Cardiac fibroblast (primary cell): ENCODE results near the gene LYAR.
"Not testable (repeated sequence)": the region's sequence is repeated elsewhere in the genome, so short reads cannot be mapped to it uniquely, and the experiment has no call there.

Source experiments
- DNase-seq, 2 donors: peaks; one replicate each; pipeline versions ENCODE4 v3.0.0 to v3.0.0-alpha.2; 2010; ENCODE audit warnings: low read depth in 2 of 2
- H3K4me3 ChIP-seq, 2 donors: replicated peaks in 1 of 2; 1 replicate in 1 of 2; 2 replicates in 1 of 2; pipeline ENCODE4 v1.5.1; 2011; ENCODE audit warnings: low read depth in 2 of 2, low read length in 2 of 2, mild to moderate bottlenecking in 2 of 2, moderate library complexity in 1 of 2
- TF ChIP-seq, protein P1 (sequence below): IDR thresholded peaks from one replicate; pipeline ENCODE4 v1.5.1; 2011; ENCODE audit warnings: low read depth, mild to moderate bottlenecking, low read length, inconsistent platforms

Gene LYAR

DNA sequence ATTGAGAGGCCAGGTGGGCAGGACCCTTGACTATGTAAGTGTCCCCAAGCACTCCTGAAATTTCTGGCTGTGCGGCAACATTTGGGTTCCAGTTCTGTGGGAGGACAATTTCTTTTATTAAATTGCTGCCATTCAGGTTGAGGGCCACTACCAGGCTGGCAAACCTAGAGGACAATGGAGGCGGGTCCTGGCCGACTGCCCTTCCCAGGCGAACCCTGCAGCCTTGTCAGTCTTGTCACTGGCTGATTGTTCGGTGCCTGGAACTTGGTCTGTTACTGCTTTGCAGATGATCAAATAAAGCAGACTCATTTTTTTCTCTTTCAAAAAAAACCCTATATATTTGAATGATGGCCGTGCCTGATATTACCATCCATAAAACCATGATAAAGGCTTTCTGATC, 35.3 kb downstream of the LYAR start:
- no peak for DNase-seq
- H3K4me3 ChIP-seq, result no peak overlapping the region
- TF ChIP-seq, protein P1, sequence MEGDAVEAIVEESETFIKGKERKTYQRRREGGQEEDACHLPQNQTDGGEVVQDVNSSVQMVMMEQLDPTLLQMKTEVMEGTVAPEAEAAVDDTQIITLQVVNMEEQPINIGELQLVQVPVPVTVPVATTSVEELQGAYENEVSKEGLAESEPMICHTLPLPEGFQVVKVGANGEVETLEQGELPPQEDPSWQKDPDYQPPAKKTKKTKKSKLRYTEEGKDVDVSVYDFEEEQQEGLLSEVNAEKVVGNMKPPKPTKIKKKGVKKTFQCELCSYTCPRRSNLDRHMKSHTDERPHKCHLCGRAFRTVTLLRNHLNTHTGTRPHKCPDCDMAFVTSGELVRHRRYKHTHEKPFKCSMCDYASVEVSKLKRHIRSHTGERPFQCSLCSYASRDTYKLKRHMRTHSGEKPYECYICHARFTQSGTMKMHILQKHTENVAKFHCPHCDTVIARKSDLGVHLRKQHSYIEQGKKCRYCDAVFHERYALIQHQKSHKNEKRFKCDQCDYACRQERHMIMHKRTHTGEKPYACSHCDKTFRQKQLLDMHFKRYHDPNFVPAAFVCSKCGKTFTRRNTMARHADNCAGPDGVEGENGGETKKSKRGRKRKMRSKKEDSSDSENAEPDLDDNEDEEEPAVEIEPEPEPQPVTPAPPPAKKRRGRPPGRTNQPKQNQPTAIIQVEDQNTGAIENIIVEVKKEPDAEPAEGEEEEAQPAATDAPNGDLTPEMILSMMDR, result no peak

DNA sequence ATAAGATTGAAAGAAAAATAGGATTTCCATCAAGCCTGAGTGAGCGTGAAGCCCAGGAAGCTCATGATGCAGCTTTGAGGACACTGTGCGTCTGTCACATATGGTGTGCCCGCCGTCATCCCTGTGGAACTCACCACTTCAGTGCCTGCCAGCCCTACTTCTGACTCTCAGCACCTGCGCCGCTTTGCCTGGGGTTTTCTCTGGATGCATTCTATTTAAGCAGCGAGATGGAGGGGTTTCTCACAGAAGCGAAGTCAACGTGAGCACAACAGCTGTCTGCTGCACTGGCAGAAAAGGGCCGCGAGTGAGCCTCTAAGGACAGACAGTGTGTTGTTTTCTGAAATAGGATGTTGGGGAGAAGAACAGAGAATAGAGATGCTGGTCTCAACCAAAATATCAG, 35.8 kb downstream of the LYAR start:
- H3K4me3 ChIP-seq, result no peak overlapping the region
- TF ChIP-seq, protein P1, result no peak

DNA sequence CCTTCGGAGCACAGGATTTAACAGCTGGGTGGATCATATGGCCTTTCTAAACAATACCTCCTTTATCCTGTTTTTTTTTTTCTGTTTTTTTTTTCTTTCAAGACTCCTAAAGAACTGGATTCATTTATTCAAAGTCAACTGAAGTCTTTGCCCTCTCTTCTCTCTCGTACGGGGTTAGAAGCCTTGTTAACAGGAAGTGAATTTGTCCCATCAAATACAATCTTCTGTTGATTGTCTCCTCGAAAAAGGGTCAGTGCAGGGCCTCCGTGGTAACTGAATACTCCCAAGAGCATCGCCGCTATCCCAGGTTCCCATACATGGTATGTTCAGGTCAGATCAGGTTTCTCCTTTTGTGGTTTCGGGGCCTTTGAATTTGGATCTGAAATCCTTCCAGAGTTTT, 40.1 kb downstream of the LYAR start:
- no peak overlapping the region for H3K4me3 ChIP-seq
- TF ChIP-seq, protein P1, result no peak
- no peak for DNase-seq

More for the DNA sequence above, 35.8 kb downstream of the LYAR start:
- no peak for DNase-seq

DNA sequence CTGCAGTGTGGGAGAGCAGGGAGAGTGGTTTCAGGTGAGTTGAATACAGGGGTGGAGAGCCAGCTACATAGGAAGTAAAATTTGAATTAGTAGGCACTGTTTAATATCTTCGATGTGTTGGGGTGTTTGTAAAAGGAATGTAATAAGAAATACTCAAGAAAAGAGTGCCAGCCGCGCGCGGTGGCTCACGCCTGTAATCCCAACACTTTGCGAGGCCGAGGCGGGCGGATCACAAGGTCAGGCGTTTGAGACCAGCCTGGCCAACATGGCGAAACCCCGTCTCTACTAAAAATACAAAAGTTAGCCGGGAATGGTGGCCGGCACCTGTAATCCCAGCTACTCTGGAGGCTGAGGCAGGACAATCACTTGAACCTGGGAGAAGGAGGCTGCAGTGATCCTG, 40.6 kb downstream of the LYAR start:
- DNase-seq, H3K4me3 ChIP-seq: not testable (repeated sequence)

DNA sequence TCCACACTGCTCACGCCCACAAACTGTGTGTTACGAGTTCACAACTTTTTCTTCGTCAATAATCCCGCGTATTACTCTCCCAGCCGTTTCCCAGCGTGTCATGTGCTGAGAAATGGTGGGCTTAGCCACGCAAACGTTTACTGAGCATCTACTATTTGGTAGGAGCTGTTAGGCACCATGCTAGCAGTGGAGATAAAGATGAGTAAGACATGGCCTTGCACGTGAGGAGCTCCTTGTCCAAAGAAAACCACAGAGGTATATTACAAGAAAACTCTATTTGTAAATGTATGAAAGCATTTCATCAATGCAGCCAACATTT, 41.1 kb downstream of the LYAR start:
- DNase-seq, result peak in 1 of 2 donors; percentile 31
- TF ChIP-seq, protein P1, result no peak

DNA sequence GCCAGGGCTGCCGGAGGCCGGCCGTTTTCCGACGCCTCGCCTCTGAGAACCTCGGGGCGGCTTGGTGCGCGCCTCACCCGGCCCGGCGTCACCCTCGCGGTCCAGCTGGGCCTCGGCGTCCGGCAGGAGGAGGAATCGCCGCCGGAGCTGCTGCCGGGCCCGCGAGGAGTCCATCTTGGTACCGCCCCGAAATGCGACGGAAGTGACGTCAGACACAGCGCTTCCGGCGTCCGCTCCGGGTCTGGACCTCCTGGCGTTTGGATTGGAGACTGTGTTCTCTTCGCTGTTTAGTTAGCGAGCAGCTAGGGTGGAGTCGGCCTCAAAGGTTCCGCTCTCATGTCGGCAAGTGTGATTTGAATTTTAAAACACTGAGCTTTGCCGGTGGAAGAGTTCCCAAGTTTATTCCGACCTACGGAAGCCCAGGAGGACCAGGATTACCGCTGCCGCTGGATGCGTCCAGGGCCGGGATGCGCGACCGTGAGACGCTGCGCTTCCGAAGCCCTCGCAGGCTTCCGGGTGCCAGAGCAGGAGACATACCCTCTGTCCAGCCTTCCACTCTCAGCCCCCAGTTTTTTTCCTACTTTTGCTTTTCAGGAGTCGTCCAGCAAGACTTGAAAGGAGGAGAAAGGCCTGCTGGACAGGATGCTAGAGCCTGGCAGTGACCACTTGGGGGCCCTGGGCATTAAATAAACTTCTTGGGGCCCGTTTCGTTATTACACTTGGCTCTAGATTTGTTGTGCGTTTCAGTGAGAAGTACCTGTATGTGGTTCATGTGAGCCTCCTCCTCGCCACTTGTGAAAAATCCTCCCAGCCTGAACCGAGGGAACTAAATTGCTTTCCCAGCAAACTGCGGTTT, 41.7 kb downstream of the LYAR start, which contains the start of gene TMEM128:
TSS of gene TMEM128 (minus strand) at position 195 of the 856 bp plus-strand sequence. CDS start at position 174, 21 bp downstream.
- TF ChIP-seq, protein P1, result peak; percentile 23
- DNase-seq, result peak; percentile 94 to 96
- H3K4me3 ChIP-seq, result peak within 1 kb of the TSS; percentile 68 to 91

More for the DNA sequence above, 41.1 kb downstream of the LYAR start:
- H3K4me3 ChIP-seq, result peak overlapping the region; percentile 68 to 91

DNA sequence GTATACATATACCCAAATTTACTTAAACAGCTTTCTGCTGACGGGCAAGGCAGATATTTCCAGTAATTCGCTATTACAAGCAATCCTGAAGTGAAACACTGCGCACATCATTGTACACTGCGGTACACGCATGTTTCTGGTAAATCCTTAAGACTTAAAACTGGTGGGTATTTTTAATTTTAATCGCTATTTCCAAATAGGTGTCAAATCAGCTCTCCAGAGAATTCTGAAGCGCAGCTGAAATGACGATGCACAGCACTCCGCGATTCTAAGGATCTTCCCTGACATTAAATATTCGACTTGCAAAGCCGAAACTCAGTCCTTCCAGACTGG, 42.3 kb downstream of the LYAR start:
- TF ChIP-seq, protein P1, result no peak
- no peak for DNase-seq
- H3K4me3 ChIP-seq, result peak overlapping the region; percentile 68 to 91
